HG03064 (cell line): Measurements from ENCODE around the gene LYPD6B.

Experiments used
- ATAC-seq: cut with Tn5 transposase; IDR thresholded peaks from one replicate; pipeline ENCODE4 v1.9.1; 2021; ENCODE audit warnings: low read depth; ENCODE audit not compliant: unreplicated experiment

Gene LYPD6B

GRCh38 chr2:149184991-149185390, 146.5 kb downstream of the LYPD6B start:
- no peak for ATAC-seq

GRCh38 chr2:149185942-149186490, 147.5 kb downstream of the LYPD6B start:
- no peak for ATAC-seq

GRCh38 chr2:149187057-149187456, 148.6 kb downstream of the LYPD6B start:
- ATAC-seq: no peak

DNA sequence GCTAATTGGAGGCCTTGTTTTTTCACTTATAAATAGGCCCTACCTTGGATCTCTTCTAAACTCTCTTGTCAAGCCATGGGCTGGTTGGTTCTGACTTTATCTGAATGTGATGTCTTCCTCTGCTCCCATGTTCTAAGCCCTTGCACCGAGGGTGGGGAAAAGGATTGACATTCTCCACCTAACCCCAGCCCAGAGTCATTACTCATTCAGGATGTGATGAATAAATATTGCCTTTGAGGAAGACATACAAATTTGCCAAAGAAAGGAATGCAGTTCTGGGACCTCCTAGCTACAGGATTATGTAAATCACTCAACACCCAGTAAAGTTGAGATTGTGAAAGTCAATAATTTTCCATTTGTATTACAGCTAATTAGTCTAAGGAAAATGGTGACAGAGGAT, 149.8 kb downstream of the LYPD6B start:
- no peak for ATAC-seq

GRCh38 chr2:149189769-149190168, 151.3 kb downstream of the LYPD6B start:
- ATAC-seq: no peak

DNA sequence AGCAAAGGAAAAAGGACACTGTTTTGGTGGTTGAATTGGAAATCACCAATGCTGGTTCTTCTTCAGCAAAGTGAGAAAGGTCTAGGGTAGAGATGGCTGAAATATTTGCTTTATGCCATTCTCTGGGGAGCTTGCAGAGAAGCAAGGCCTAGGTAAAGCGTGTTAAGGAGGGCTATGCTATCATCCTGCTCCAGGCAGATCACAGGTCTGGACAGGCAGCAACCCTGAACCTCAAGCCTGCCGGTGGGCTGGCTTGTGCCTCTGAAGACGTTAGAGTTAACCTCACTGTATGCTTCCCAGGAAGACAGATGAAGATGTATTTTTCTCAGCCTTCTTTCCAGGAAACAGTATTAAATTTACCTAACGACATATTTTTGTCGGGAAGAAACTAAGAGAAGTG, 153.4 kb downstream of the LYPD6B start:
- ATAC-seq: no peak

- ATAC-seq: no peak
These were observed 153.9 kb downstream of the LYPD6B start for GRCh38 chr2:149192427-149192826.

GRCh38 chr2:149200109-149200520, 161.6 kb downstream of the LYPD6B start:
- no peak for ATAC-seq

DNA sequence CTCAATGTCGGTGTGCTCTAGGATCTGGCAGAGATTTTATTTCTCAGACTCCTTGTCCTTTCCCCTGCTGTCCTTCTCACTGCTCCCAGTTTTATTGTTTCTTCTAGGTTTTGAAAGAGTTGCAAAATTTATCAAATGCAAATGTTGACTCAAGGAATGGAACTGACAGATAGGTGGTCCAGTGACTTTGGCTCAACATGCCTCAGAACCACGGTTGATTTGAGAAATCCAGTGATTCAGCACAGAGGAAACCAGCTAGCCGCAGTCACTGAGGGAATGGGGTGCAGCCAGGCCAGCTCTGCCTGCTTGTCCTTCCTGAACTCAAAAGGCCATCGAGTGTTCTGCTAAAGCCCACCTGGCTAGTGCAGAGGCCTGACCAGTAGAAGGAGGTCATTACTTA, 166.2 kb downstream of the LYPD6B start:
- no peak for ATAC-seq

GRCh38 chr2:149205143-149205542, 166.6 kb downstream of the LYPD6B start:
- no peak for ATAC-seq

- no peak for ATAC-seq
These were observed 175.4 kb downstream of the LYPD6B start for GRCh38 chr2:149213764-149214493.

DNA sequence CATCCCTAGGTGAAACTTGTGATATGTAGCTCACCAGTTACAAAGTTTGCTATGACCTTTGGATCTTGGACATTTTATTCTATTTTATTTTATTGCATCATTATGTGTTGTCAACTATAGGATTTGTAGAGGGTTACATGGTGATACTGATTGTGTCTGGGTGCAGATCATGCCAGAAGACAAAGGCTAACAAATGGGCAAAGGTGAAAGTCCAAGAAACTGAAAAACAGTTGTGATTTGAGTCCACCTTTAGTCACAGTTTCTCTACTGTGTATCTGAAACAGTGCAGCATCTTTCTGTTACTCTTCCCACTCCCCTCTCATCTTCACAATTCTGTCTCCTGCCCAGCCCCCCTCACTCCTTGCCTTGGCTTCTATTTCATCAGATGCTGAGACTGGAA, 180.0 kb downstream of the LYPD6B start:
- ATAC-seq: no peak

DNA sequence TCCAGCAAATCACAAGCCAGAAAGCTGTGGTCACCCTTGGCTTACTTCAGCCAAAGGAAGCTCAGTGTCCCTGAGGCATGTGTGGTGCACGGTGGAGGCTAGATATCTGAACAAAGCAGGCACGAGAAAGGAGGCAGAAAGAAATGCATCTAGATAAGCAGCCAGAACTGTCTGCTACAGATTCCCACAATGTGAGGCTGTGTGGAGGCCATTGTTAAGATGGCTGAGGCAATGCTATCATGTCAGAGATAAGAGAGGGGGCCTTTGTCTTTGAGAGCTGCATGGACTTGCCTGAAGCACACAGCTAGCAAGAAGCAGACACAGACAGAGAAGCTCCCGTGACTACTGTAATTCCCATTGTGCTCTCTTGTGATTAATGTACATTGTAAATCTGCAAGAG, 181.4 kb downstream of the LYPD6B start:
- no peak for ATAC-seq

DNA sequence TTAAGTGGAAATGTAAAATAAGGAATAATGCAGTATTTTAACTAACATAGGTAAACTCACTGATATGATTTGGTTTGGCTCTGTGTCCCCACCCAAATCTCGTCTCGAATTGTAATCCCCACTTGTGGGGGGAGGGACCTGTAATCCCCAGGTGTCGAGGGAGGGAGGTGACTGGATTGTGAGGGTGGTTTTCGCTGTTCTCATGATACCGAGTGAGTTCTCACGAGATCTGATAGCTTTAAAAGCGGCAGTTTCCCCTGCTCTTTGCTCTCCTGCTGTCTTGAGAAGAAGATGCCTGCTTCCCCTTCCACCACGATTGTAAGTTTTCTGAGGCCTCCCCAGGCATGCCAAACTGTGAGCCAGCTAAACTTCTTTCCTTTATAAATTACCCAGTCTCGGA, 182.5 kb downstream of the LYPD6B start:
- ATAC-seq: no peak

- no peak for ATAC-seq
These were observed 183.4 kb downstream of the LYPD6B start for GRCh38 chr2:149221898-149222297.

DNA sequence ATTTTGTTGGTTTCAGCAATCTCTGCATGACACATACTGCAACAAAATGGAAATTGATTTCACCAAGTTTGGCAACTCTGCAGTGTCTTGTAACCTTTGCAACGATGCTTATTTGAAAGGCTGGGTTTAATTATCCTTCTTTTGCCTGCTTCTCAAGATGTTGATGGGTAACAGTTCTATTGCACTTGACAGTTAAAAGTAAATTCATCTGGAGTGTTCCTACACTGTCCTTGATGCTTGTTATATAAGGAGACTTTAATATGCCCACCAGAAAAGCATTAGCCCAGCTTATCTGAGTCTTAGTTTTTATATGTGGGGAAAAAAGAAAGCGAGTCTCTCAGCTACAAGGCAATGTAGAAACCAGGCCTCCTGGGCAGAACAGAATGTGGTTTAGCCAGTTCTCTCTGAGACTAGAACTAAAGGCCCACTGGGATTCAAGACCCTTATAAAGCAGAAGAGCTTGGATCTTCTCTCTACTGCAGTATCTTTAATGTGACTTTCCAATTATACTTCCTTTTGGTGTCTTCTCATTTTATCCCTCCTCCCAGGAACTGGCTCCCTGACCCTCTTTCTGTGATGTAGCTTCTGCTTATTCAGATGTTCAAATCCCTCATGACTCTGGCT, 185.1 kb downstream of the LYPD6B start:
- no peak for ATAC-seq

DNA sequence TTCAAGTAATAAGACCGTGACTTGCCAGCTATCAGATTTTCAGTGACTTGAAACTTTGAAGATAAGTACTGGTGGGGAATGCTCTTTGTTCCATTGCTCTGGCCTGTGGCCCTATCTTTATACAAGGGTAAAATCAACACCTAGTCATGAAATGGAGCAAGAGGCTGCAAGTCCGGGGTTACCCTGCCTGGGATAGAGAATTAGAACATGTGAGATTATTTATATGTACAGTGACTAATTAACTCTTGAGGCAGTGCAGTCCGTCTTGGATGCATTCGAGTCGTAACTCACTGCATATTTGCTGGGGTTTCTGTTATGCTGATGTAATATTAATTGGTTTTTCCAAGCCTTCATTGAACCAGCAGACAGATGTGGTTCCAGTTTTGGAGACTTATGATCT, 186.0 kb downstream of the LYPD6B start:
- no peak for ATAC-seq

- no peak for ATAC-seq
These were observed 186.9 kb downstream of the LYPD6B start for GRCh38 chr2:149225446-149225845.

GRCh38 chr2:149226790-149227189, 188.3 kb downstream of the LYPD6B start:
- ATAC-seq: no peak

DNA sequence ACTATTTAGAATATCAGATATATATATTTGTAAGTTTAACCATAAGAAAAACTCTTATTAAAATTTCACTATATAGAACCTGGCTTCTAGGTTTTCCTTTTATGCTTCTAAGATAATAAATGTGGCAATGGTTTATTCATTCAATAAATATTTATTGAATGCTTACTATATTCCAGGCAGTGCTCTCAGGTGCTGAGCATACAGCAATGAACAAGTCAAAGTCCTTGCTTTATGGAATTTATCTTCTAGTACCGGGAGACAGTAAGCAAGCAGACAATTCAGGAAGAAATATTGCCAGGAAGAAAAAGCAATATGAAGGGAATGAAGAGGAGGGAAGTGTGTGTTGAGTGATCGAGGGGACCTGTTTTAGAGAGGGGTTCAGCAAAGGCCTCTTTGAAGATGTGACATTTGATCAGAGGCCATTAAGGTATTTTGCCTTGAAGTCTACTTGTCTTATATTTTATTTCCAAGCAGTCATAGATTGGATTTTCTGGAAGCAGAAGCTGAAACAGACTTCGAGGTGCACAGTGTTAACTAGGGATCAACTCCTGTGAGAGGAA, 197.4 kb downstream of the LYPD6B start:
- no peak for ATAC-seq

DNA sequence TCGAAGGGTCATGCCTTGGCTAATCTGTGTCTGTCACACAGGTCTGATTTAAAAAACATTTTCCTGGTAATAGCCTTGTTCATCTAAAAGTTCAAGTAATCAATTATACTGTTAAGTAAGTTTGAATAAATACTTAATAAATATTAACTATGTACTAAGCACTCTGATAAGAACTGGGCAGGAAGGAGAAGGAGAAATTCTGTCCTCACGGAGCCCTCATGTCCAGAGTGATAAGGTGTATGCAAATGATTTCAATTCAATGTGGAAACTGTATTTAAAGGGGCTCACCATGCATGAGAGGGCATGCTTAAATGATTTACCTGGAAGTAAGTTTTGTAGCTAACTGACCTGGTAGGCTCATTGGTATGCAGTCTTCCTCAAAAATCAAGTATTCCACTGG, 197.9 kb downstream of the LYPD6B start:
- ATAC-seq: no peak

- ATAC-seq: no peak
These were observed 207.7 kb downstream of the LYPD6B start for GRCh38 chr2:149246186-149246585.
